Ureter (tissue), 1 donor: ENCODE measurements around the gene CLIC4. TPM values are rescaled to one million over a fixed set of nuclear protein-coding genes. Genes with fewer than 3 reads are reported as not detected.

Experiments used
- DNase-seq: peaks from one replicate; pipeline ENCODE4 v3.0.0-alpha.2; 2020; ENCODE audit warnings: low spot score
- total RNA-seq: library from RNA; stranded (reverse); gene quantifications from one replicate; pipeline ENCODE4 v1.2.4, GENCODE V29; 2023
- donor health status: DM: yes; HTN: yes; CAD: no.

CLIC4 gene
- total RNA-seq, 1 donor from 2014 or later = 163 TPM

- no peak for DNase-seq
Measured at GRCh38 chr1:24859063-24860010, 114.1 kb downstream of the CLIC4 start.

GRCh38 chr1:24860841-24861240 is 115.6 kb downstream of the CLIC4 start:
- DNase-seq = no peak

GRCh38 chr1:24861821-24862727 is 116.8 kb downstream of the CLIC4 start:
- DNase-seq = peak; percentile 35

- peak; percentile 28 for DNase-seq
Measured at GRCh38 chr1:24862775-24863483, 117.7 kb downstream of the CLIC4 start.

GRCh38 chr1:24864370-24864777 is 119.1 kb downstream of the CLIC4 start:
- DNase-seq = peak; percentile 18

GRCh38 chr1:24865168-24865567 is 119.9 kb downstream of the CLIC4 start:
- DNase-seq = peak; percentile 9

GRCh38 chr1:24865587-24865986 is 120.3 kb downstream of the CLIC4 start:
- DNase-seq = peak; percentile 19

- peak; percentile 26 for DNase-seq
Measured at GRCh38 chr1:24866211-24867083, 121.2 kb downstream of the CLIC4 start.

GRCh38 chr1:24867084-24867870 is 122.0 kb downstream of the CLIC4 start:
- peak; percentile 29 for DNase-seq

- DNase-seq = peak; percentile 27
Measured at GRCh38 chr1:24868016-24868875, 123.0 kb downstream of the CLIC4 start.

GRCh38 chr1:24870551-24871195 is 125.4 kb downstream of the CLIC4 start:
- no peak for DNase-seq

GRCh38 chr1:24871306-24871901 is 126.2 kb downstream of the CLIC4 start:
- DNase-seq = no peak

- no peak for DNase-seq
Measured at GRCh38 chr1:24872061-24872850, 127.0 kb downstream of the CLIC4 start.

GRCh38 chr1:24873148-24873547 is 127.9 kb downstream of the CLIC4 start:
- DNase-seq = no peak

- no peak for DNase-seq
Measured at GRCh38 chr1:24874056-24874455, 128.8 kb downstream of the CLIC4 start.

GRCh38 chr1:24874611-24875234 is 129.5 kb downstream of the CLIC4 start:
- no peak for DNase-seq

- DNase-seq = no peak
Measured at GRCh38 chr1:24875257-24875656, 130.0 kb downstream of the CLIC4 start.
